HepG2 (cell line): ENCODE results near the gene RNF149. TPM values are rescaled to one million over a fixed set of nuclear protein-coding genes. Genes with fewer than 3 reads are reported as not detected.
A peak's percentile ranks its signal among the peaks of the same experiment; 100 is the strongest.

ENCODE experiments used
- ATF2 ChIP-seq: sonication (generic); formaldehyde crosslinking; IDR thresholded peaks from 2 replicates; pipeline ENCODE4 v1.4.0; 2020; ENCODE audit warnings: missing genetic modification reagents
- DPF2 ChIP-seq: sonication (generic); formaldehyde crosslinking; IDR thresholded peaks from 2 replicates; pipeline ENCODE4 v1.4.0; 2020; ENCODE audit warnings: mild to moderate bottlenecking, low read depth, missing genetic modification reagents, borderline replicate concordance
- FOXP1 ChIP-seq, 2 experiments: fragments of 450-650 bp in 1 of 2; IDR thresholded peaks; 2 replicates each; pipeline ENCODE4 v1.6.1; 2017 to 2018; ENCODE audit warnings: antibody characterized with exemption in 1 of 2
- GABPB1 ChIP-seq: IDR thresholded peaks from 2 replicates; pipeline ENCODE4 v1.6.1; 2016; ENCODE audit warnings: mild to moderate bottlenecking, missing genetic modification reagents, moderate library complexity, missing compliant biosample characterization
- HMG20A ChIP-seq: IDR thresholded peaks from 2 replicates; pipeline ENCODE4 v1.6.1; 2016; ENCODE audit warnings: borderline replicate concordance
- LCORL ChIP-seq, 2 experiments: fragments of 450-650 bp in 1 of 2; sonication (generic) in 1 of 2; formaldehyde crosslinking in 1 of 2; IDR thresholded peaks; 2 replicates each; pipeline versions ENCODE4 v1.5.0 to v1.6.1; 2017 to 2020; ENCODE audit warnings: antibody characterized with exemption in 1 of 2, missing genetic modification reagents in 1 of 2
- MBD4 ChIP-seq: IDR thresholded peaks from 2 replicates; pipeline ENCODE4 v1.6.1; 2012; ENCODE audit warnings: low read length, inconsistent platforms, borderline replicate concordance
- PRDM10 ChIP-seq: sonication (generic); formaldehyde crosslinking; IDR thresholded peaks from 2 replicates; pipeline ENCODE4 v1.4.0; 2020; ENCODE audit warnings: low read depth, missing genetic modification reagents
- RFX1 ChIP-seq: fragments of 450-650 bp; IDR thresholded peaks from 2 replicates; pipeline ENCODE4 v1.6.1; 2017
- SRF ChIP-seq: IDR thresholded peaks from 2 replicates; pipeline ENCODE4 v1.6.1; 2011; ENCODE audit warnings: mild to moderate bottlenecking, low read depth, low read length, moderate library complexity
- THAP7 ChIP-seq: sonication (generic); formaldehyde crosslinking; IDR thresholded peaks from 2 replicates; pipeline ENCODE4 v1.8.1; 2023; ENCODE audit warnings: mild to moderate bottlenecking, missing genetic modification reagents
- ZBTB21 ChIP-seq: sonication (generic); formaldehyde crosslinking; IDR thresholded peaks from 2 replicates; pipeline ENCODE4 v1.4.0; 2020; ENCODE audit warnings: missing genetic modification reagents
- ZNF335 ChIP-seq: sonication (generic); formaldehyde crosslinking; IDR thresholded peaks from 2 replicates; pipeline ENCODE4 v1.4.0; 2020; ENCODE audit warnings: missing genetic modification reagents
- ZNF460 ChIP-seq: sonication (generic); formaldehyde crosslinking; IDR thresholded peaks from 2 replicates; pipeline ENCODE4 v1.5.1; 2020; ENCODE audit warnings: missing genetic modification reagents, mild to moderate bottlenecking, borderline replicate concordance
- ZNF512 ChIP-seq: sonication (generic); formaldehyde crosslinking; IDR thresholded peaks from 2 replicates; pipeline ENCODE4 v1.4.0; 2020; ENCODE audit warnings: mild to moderate bottlenecking, missing genetic modification reagents
- ZNF558 ChIP-seq: sonication (generic); formaldehyde crosslinking; IDR thresholded peaks from 2 replicates; pipeline ENCODE4 v1.9.0; 2022; ENCODE audit warnings: mild to moderate bottlenecking, missing genetic modification reagents, borderline replicate concordance
- ZNF570 ChIP-seq: sonication (generic); formaldehyde crosslinking; IDR thresholded peaks from 2 replicates; pipeline ENCODE4 v1.4.0; 2020; ENCODE audit warnings: mild to moderate bottlenecking, missing genetic modification reagents, borderline replicate concordance
- ZNF572 ChIP-seq: sonication (generic); formaldehyde crosslinking; IDR thresholded peaks from 2 replicates; pipeline ENCODE4 v1.5.1; 2020; ENCODE audit warnings: mild to moderate bottlenecking, missing genetic modification reagents
- ZNF616 ChIP-seq: sonication (generic); formaldehyde crosslinking; IDR thresholded peaks from 2 replicates; pipeline ENCODE4 v1.5.0; 2020; ENCODE audit warnings: low read depth, mild to moderate bottlenecking, missing genetic modification reagents
- ZSCAN5A ChIP-seq: sonication (generic); formaldehyde crosslinking; IDR thresholded peaks from 2 replicates; pipeline ENCODE4 v1.8.0; 2022; ENCODE audit warnings: mild to moderate bottlenecking, missing genetic modification reagents, borderline replicate concordance
- polyA plus RNA-seq, 8 experiments: library from polyadenylated mRNA; depleted of rRNA in 3 of 8; stranded (reverse) in 7 of 8; unstranded in 1 of 8; fragments of >200 nt; fragmentation: Illumina TruSeq in 4 of 8; extraction: Trizol in 4 of 8; gene quantifications; 2 replicates each; pipeline versions ENCODE4 v1.2.1 to v1.2.3, GENCODE V29; 2011 to 2016; ENCODE audit warnings: low read depth in 4 of 8, missing spikeins in 1 of 8, mixed read lengths in 1 of 8; ENCODE audit not compliant: insufficient read depth in 1 of 8
- total RNA-seq, 5 experiments: library from RNA; depleted of rRNA; stranded (reverse); fragments of >200 nt; fragmentation: Illumina TruSeq; extraction: Trizol; gene quantifications; 2 replicates each; pipeline ENCODE4 v1.2.3, GENCODE V29; 2016; ENCODE audit warnings: low read depth in 1 of 5

The RNF149 gene
- total and polyA plus RNA-seq, 2 of the 13 experiments (the other 11 are each of a cell fraction or from before 2014, with no cell fraction given) = 87.6 to 109 TPM

GRCh38 chr2:101252408-101253012 is 56.0 kb downstream of the RNF149 start, which contains the start of gene CNOT11 (continued):
- TF ChIP-seq ZNF512 (CRISPR knock-in tag) = no peak
- TF ChIP-seq ZNF570 (CRISPR knock-in tag) = no peak
- TF ChIP-seq MBD4 = no peak
- TF ChIP-seq ZBTB21 = no peak
- TF ChIP-seq SRF = no peak
- TF ChIP-seq ZNF572 (CRISPR knock-in tag) = 0 out of 2 replicates have a peak, but pooled peaks have one; percentile 15
- no peak for TF ChIP-seq HMG20A (CRISPR knock-in tag)
- TF ChIP-seq PRDM10 (CRISPR knock-in tag) = no peak; the same call in 1 of the 2 replicates
- no peak for TF ChIP-seq LCORL (IDR thresholded peaks at IDR 0.05)
- TF ChIP-seq LCORL (CRISPR knock-in tag; IDR thresholded peaks at IDR 0.05) = peak; percentile 58; the same call in 1 of the 2 replicates
- no peak; the same call in 1 of the 2 replicates for TF ChIP-seq ZNF616 (CRISPR knock-in tag)
- 0 out of 2 replicates have a peak, but pooled peaks have one; percentile 7 for TF ChIP-seq DPF2
- TF ChIP-seq GABPB1 = peak; percentile 88
- no peak for TF ChIP-seq THAP7
- TF ChIP-seq ZNF460 = peak; percentile 93; the same call in 1 of the 2 replicates
- TF ChIP-seq ZSCAN5A = peak; percentile 44; the same call in 1 of the 2 replicates
- TF ChIP-seq ATF2 (CRISPR knock-in tag) = no peak; the same call in 1 of the 2 replicates
- no peak for TF ChIP-seq RFX1
- TF ChIP-seq ZNF558 (CRISPR knock-in tag) = no peak
- TF ChIP-seq ZNF335 (CRISPR knock-in tag) = peak; percentile 89
- no peak for TF ChIP-seq FOXP1 (IDR thresholded peaks at IDR 0.05)
- TF ChIP-seq FOXP1 (CRISPR knock-in tag; IDR thresholded peaks at IDR 0.05) = peak; percentile 48; the same call in 1 of the 2 replicates
